GM18867 (cell line): ENCODE data around the gene LEF1.

Source experiments
- ATAC-seq: cut with Tn5 transposase; IDR thresholded peaks from one replicate; pipeline ENCODE4 v1.9.1; 2021; ENCODE audit warnings: mild to moderate bottlenecking, moderate library complexity; ENCODE audit not compliant: unreplicated experiment

The LEF1 gene

GRCh38 chr4:108175966-108176365 is 7.2 kb upstream of the LEF1 start:
- no peak for ATAC-seq

DNA sequence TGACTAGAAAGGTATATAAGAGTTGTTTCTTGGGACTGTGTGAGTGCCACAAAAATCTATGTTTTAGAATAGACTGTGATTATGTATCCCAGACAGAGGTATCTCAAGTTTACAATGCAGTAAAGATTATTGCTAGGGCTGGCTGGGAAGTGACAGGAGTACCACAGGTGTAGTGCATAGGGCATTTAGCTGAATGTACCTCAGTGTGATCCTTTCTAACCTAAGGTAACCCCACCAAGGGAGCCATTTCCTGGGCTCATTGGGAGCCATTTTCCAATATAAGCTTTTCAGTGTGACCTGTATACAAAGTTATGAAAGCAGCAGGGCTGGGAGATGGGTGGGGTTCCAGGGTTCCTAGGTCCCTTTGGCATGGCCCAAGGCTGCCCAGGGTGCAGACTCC is 6.1 kb upstream of the LEF1 start:
- ATAC-seq, result no peak

GRCh38 chr4:108173599-108174057 is 4.9 kb upstream of the LEF1 start:
- ATAC-seq, result no peak

- peak; percentile 63 for ATAC-seq
Observed at GRCh38 chr4:108172753-108173598, 4.2 kb upstream of the LEF1 start.

DNA sequence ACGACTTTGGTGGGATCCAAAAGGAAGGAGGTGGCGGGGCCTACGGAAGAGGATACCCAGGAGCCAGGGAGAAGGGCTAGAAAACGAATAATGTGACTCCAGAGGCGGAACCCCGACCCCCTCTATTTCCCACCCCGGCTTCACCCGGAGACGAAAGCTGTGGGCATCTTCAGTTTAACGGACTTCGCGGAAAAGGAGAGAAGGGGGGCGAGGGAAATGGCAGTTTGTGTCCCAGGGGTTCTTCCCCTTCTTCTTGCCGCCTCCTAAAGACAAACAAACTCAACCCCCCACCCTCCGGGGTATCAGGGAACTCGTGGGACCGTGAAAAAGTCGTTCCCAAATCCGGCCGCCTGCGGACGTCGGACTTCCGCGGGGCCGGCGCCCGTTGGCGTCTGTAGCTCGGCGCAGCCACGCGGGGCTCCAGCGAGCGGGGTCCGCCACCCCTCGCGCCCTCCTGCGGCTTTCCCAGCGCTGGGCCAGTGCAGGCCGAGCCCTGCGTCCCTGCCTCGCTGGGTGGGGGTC is 3.6 kb upstream of the LEF1 start:
- peak; percentile 24 for ATAC-seq

- no peak for ATAC-seq
Observed at GRCh38 chr4:108171339-108172230, 2.9 kb upstream of the LEF1 start.

DNA sequence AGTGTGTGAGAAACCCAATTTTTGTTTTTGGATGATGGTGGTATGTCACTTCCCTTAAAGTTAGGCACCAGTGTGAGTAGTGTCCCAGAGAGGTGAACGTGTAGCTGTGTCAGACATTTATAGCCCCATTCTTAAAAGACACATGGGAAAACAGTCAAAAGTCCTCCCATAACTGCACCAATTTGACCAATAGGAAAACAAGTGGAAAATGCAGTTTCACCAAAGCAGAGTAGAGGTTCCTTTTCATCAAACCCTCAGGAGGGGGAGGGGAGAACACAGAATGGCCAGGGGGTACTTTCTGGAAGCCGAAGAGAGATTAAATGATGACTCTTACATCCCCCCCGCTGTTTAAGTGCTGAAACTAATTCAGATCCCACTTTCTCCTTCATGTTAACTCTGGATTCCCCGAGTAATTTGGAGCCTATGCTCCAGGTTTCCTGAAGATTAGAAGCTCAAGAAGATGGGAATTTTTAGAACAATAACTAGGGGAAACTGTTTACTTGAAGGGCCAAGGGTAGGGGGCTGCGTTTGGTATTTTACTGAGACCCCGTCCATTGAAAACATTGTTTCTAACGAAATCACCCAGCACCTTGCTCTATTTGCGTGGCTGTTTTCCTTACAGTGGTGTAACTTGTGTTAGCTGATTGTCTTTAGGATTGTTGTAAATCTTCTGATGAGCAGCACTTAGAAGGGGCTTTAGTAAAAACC is 2.1 kb upstream of the LEF1 start:
- ATAC-seq, result no peak

- ATAC-seq, result no peak
Observed at GRCh38 chr4:108169664-108170063, 932 bp upstream of the LEF1 start.

- ATAC-seq, result no peak
Observed at GRCh38 chr4:108168160-108168670, 517 bp downstream of the LEF1 start.

DNA sequence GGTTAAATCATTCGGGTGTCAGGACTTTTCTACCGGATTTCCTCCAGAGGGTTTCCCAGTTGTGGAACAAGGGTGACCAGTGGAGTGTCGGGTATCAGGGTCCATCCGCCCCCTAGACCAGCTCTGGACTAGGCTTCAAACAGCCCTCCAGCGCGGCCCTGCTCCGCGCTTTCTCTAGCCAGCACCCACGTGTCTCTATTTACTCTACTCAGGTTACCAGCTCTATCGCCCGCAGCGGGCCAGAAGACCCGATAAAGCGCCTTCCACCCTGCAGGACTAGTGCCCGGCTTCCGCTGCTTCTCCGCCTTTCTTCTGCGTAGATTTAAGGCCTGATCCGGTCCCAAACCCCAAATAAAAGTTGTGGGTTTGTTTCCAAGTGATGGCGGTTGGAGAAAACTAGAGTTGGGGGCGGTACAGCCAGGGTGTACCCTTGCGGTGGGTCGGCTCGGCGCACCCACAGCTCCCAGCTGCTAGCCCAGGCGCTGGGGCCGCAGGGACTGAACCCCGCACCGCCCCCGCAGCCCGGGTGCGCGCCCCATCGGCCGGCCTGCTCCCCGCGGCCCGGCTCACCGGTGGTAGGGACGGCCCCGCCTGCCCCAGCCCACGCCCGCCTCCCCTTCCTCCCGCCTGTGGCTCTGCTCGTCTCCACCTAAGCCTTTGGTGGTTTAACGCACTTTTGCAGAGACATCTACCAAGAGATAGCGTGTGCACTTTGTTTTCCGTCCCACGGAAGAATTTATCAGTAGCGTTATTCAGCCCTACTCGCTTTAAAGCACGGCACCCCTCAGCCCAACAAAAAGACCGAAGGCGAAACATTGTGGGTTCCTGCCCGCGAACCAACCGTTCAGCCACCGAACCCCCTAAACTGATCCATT is 2.1 kb downstream of the LEF1 start:
- ATAC-seq, result peak; percentile 36

- no peak for ATAC-seq
Observed at GRCh38 chr4:108166038-108166437, 2.7 kb downstream of the LEF1 start.

- no peak for ATAC-seq
Observed at GRCh38 chr4:108165586-108165985, 3.1 kb downstream of the LEF1 start.

DNA sequence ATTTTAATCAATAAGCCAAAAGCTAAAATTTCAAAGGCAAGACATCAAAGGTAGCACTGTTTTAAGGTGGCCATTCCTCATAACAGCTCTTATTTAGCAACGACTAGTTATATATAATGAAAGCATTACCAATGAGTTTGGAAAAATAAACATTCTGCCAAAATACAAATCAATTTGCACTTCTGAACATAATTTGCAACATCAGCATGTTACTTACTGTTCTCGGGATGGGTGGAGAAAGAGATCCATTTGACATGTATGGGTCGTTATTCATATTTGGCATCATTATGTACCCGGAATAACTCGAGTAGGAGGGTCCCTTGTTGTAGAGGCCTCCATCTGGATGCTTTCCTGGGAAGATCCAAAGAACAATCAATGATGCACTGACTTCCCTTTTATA is 5.4 kb downstream of the LEF1 start:
- ATAC-seq, result no peak

GRCh38 chr4:108160741-108161352 is 7.9 kb downstream of the LEF1 start:
- no peak for ATAC-seq

DNA sequence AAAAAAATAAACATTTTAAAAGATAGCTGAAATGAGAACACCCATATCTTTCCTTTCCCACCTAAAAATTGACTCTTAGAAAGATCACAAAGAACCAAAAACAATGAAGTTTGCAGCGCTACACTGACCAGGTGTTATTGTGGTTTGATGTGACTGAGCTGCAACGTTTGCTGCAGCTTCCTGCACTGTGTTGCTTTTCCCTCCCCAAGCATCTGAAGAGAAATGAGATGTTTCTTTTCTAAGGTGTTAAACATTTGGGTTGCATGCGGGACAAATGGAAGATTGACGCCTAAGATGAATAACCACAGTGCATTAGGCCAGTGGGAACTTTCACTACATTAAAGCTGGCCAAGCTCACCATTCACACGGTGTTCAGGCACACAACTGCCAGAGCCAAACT is 8.9 kb downstream of the LEF1 start:
- no peak for ATAC-seq

DNA sequence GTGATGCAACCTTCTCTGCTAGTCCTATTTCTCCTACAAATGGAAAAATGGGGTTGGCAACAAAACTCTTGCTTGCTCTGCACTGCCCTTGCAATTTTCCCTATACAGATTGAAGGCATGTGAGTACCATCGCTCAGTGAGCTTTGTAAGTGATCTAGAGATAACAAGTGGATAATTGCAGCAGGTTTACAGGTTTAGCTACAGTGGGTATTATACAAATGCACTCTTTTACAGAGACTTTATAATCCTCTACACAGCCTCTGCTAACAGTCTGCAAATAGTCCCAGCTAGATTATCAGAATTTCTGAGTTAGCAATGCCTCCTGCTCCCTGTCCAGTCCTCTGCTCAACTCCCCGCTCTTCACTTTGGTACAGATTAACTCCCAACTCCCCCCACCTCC is 11.1 kb downstream of the LEF1 start:
- no peak for ATAC-seq

GRCh38 chr4:108156391-108156790 is 12.3 kb downstream of the LEF1 start:
- ATAC-seq, result no peak

DNA sequence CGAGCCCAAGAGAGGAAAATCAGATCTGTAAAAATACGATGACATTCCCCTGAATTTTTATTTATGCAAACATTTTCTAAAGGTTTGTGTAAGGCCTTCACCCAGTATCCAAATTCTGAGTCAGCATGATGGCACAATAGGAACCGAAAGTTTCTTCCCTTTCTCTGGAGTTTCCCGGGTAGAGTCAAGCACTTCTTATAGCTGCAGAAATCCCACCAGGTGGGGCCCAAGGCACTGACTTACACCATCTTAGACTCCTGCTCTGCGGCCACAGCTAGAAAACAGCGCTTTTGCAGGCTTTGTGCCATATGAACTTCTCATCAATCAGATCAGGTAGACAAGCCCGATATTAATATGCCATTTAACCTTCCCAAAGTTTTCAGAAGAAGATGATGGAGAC is 13.4 kb downstream of the LEF1 start:
- no peak for ATAC-seq

DNA sequence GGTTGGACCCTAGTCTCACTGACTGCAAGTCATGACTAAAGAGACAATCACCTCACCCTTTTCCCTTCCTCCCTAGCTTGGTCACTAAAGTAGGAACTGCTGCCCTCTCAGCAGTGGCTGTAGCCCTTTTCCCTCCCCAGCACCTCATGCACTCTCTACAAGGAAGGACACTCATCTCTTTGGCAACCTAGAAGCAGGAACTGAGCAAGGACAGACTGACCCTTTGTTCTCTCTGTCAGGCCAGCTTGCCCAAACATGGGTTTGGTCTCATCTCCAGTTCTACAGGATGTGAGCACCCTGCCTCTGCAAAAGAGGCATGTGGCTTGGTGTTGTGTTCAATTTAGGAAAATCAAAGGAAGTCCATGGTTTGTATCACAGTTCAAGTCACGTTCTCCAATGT is 15.8 kb downstream of the LEF1 start:
- ATAC-seq, result no peak
